IgD-negative memory B cell (primary cell): Measurements from ENCODE around the gene SERPINE2. TPM values are rescaled to one million over a fixed set of nuclear protein-coding genes. Genes with fewer than 3 reads are reported as not detected.
"Not testable (repeated sequence)": the region's sequence is repeated elsewhere in the genome, so short reads cannot be mapped to it uniquely, and the experiment has no call there.

Experiments
- H3K27ac Mint-ChIP-seq, 3 donors: one replicate each; pipeline ENCODE4 v1.8.0; 2020 to 2022; ENCODE audit warnings: mild to moderate bottlenecking in 3 of 3, mixed read lengths in 3 of 3, moderate library complexity in 1 of 3
- H3K27me3 Mint-ChIP-seq: one replicate; pipeline ENCODE4 v1.8.0; 2021; ENCODE audit warnings: mixed read lengths
- H3K36me3 Mint-ChIP-seq: one replicate; pipeline ENCODE4 v1.8.0; 2020; ENCODE audit warnings: mild to moderate bottlenecking, mixed read lengths
- H3K4me1 Mint-ChIP-seq, 3 donors: one replicate each; pipeline ENCODE4 v1.8.0; 2020 to 2022; ENCODE audit warnings: mixed read lengths in 3 of 3, mild to moderate bottlenecking in 1 of 3
- H3K4me3 Mint-ChIP-seq, 4 donors: one replicate each; pipeline ENCODE4 v1.8.0; 2020 to 2022; ENCODE audit warnings: mild to moderate bottlenecking in 4 of 4, mixed read lengths in 4 of 4, moderate library complexity in 3 of 4
- H3K9me3 Mint-ChIP-seq, 3 donors: one replicate each; pipeline ENCODE4 v1.8.0; 2020 to 2021; ENCODE audit warnings: mixed read lengths in 3 of 3, mild to moderate bottlenecking in 1 of 3
- polyA plus RNA-seq: library from polyadenylated mRNA; unstranded; fragments of 300-500 nt; fragmentation: Illumina TruSeq; gene quantifications from one replicate; pipeline ENCODE4 v1.2.3, GENCODE V29; 2021

Gene SERPINE2
- polyA plus RNA-seq, 1 donor from 2014 or later = 2.9 TPM

- peaks cover 1% of the 10 kb centered on the region for H3K27me3 Mint-ChIP-seq
- no peak overlapping the region for H3K4me3 Mint-ChIP-seq
- H3K36me3 Mint-ChIP-seq = no peaks in the 10 kb centered on the region
- no peaks in the 10 kb centered on the region for H3K9me3 Mint-ChIP-seq
- no peak overlapping the region for H3K27ac Mint-ChIP-seq
- peaks cover 0 to 3% (median 0%) of the 10 kb centered on the region in 3 donors for H3K4me1 Mint-ChIP-seq
Observed at GRCh38 chr2:224014336-224014735, 24.8 kb downstream of the SERPINE2 start.

DNA sequence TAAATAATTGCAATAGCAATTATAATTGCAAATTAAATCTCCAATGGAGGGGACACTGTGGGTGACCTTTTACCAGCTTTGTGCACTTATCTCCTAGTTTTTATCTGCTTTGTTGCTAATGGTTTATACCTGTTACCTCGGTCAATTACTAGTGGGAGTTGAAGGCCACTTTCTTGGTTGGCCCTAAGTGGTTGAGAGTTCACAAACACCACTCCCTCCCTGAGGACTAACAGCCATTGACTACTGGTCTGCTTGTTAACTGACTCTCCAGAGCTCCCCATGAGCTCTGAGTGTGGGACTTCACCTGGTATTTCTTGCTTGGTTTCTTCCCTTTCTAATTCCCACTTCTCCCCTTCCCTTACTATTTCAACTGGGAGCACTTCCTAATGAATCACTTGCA lies 27.2 kb downstream of the SERPINE2 start:
- H3K9me3 Mint-ChIP-seq = no peaks in the 10 kb centered on the region
- H3K27ac Mint-ChIP-seq = no peak overlapping the region
- peaks cover 1% of the 10 kb centered on the region for H3K27me3 Mint-ChIP-seq
- H3K4me1 Mint-ChIP-seq = peaks cover 0 to 3% (median 0%) of the 10 kb centered on the region in 3 donors
- no peak overlapping the region for H3K4me3 Mint-ChIP-seq
- H3K36me3 Mint-ChIP-seq = no peaks in the 10 kb centered on the region

GRCh38 chr2:224009605-224010315 lies 29.3 kb downstream of the SERPINE2 start:
- Mint-ChIP-seq H3K36me3 (no peaks in the 10 kb centered on the region), H3K4me1 (no peaks in the 10 kb centered on the region), H3K27me3 (peaks cover 1% of the 10 kb centered on the region), H3K4me3 (no peak overlapping the region), H3K27ac (no peak overlapping the region), H3K9me3 (no peaks in the 10 kb centered on the region)

GRCh38 chr2:224008702-224009261 lies 30.3 kb downstream of the SERPINE2 start:
- no peak overlapping the region for H3K4me3 Mint-ChIP-seq
- no peaks in the 10 kb centered on the region for H3K9me3 Mint-ChIP-seq
- no peaks in the 10 kb centered on the region for H3K36me3 Mint-ChIP-seq
- peaks cover 1% of the 10 kb centered on the region for H3K27me3 Mint-ChIP-seq
- no peaks in the 10 kb centered on the region for H3K4me1 Mint-ChIP-seq
- no peak overlapping the region for H3K27ac Mint-ChIP-seq

GRCh38 chr2:224004105-224004695 lies 34.9 kb downstream of the SERPINE2 start:
- no peaks in the 10 kb centered on the region for H3K9me3 Mint-ChIP-seq
- H3K27me3 Mint-ChIP-seq = no peaks in the 10 kb centered on the region
- no peaks in the 10 kb centered on the region for H3K4me1 Mint-ChIP-seq
- no peaks in the 10 kb centered on the region for H3K36me3 Mint-ChIP-seq
- H3K27ac Mint-ChIP-seq = no peak overlapping the region
- no peak overlapping the region for H3K4me3 Mint-ChIP-seq

DNA sequence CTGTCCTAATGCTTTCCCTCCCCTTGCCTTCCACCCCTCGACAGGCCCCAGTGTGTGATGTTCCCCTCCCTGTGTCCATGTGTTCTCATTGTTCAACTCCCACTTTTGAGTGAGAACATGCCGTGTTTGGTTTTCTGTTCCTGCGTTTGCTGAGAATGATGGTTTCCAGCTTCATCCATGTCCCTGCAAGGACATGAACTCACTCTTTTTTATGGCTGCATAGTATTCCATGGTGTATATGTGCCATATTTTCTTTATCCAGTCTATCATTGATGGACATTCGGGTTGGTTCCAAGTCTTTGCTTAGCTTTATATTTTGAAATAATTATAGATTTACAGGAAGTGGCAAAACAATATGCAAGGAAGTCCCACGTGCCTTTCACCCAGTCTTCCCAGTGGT lies 38.4 kb downstream of the SERPINE2 start:
- not testable (repeated sequence) for H3K4me1 Mint-ChIP-seq, H3K27ac Mint-ChIP-seq, H3K9me3 Mint-ChIP-seq, H3K27me3 Mint-ChIP-seq, H3K36me3 Mint-ChIP-seq, H3K4me3 Mint-ChIP-seq

- Mint-ChIP-seq H3K36me3 (no peaks in the 10 kb centered on the region), H3K27me3 (no peaks in the 10 kb centered on the region), H3K4me1 (no peaks in the 10 kb centered on the region), H3K27ac (peak overlapping the region in 1 of 3 donors; percentile 26), H3K4me3 (no peak overlapping the region), H3K9me3 (no peaks in the 10 kb centered on the region)
Observed at GRCh38 chr2:223999862-224000261, 39.2 kb downstream of the SERPINE2 start.

- H3K9me3 Mint-ChIP-seq = no peaks in the 10 kb centered on the region
- no peak overlapping the region for H3K27ac Mint-ChIP-seq
- no peaks in the 10 kb centered on the region for H3K4me1 Mint-ChIP-seq
- H3K4me3 Mint-ChIP-seq = peak overlapping the region in 1 of 4 donors; percentile 39
- no peaks in the 10 kb centered on the region for H3K36me3 Mint-ChIP-seq
- H3K27me3 Mint-ChIP-seq = no peaks in the 10 kb centered on the region
Observed at GRCh38 chr2:223998948-223999347, 40.1 kb downstream of the SERPINE2 start.

DNA sequence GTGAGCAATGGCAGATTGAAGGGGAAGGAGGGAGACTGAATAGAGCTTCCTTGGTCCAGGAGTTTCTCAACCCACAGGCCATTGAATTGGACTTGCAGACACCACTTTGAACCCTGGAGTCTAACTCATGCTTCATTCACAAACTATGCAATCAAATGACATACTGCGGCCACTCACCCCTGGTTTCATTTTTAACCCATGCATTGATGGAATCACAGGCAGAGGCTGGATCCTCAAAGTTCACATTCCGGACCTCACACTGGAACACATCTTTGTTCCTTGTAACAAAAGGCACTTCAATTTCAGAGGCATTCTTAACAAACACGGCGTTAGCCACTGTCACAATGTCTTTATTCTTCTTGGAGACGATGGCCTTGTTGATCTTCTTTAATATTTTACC lies 41.1 kb downstream of the SERPINE2 start:
- Mint-ChIP-seq H3K4me1 (no peaks in the 10 kb centered on the region), H3K27ac (no peak overlapping the region), H3K36me3 (no peaks in the 10 kb centered on the region), H3K4me3 (no peak overlapping the region), H3K9me3 (no peaks in the 10 kb centered on the region), H3K27me3 (no peaks in the 10 kb centered on the region)

GRCh38 chr2:223996391-223996790 lies 42.7 kb downstream of the SERPINE2 start:
- Mint-ChIP-seq H3K36me3 (no peaks in the 10 kb centered on the region), H3K4me1 (no peaks in the 10 kb centered on the region), H3K9me3 (peaks cover 0 to 2% (median 0%) of the 10 kb centered on the region in 3 donors), H3K27ac (no peak overlapping the region), H3K4me3 (no peak overlapping the region), H3K27me3 (no peaks in the 10 kb centered on the region)

DNA sequence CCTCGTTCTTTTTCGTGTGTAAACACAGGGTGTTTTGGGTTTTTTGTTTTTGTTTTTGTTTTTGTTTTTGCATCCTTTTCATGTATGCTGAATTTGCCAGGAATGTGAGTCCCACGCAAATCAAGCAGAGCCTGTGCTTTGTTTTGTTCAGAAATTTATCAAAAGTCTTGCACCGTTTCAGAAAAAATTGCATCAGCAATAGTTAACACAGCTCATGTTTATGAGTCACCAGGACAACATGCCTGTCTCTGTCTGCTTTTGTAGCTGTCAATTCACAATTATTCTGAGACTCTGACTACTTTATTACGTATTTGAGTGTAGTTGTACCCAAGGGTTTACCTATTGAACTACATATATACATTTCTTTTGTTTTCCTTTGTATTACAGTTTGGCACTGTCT lies 43.5 kb downstream of the SERPINE2 start:
- H3K36me3 Mint-ChIP-seq = no peaks in the 10 kb centered on the region
- no peak overlapping the region for H3K4me3 Mint-ChIP-seq
- peaks cover 0 to 2% (median 0%) of the 10 kb centered on the region in 3 donors for H3K9me3 Mint-ChIP-seq
- no peaks in the 10 kb centered on the region for H3K4me1 Mint-ChIP-seq
- H3K27ac Mint-ChIP-seq = no peak overlapping the region
- H3K27me3 Mint-ChIP-seq = no peaks in the 10 kb centered on the region

DNA sequence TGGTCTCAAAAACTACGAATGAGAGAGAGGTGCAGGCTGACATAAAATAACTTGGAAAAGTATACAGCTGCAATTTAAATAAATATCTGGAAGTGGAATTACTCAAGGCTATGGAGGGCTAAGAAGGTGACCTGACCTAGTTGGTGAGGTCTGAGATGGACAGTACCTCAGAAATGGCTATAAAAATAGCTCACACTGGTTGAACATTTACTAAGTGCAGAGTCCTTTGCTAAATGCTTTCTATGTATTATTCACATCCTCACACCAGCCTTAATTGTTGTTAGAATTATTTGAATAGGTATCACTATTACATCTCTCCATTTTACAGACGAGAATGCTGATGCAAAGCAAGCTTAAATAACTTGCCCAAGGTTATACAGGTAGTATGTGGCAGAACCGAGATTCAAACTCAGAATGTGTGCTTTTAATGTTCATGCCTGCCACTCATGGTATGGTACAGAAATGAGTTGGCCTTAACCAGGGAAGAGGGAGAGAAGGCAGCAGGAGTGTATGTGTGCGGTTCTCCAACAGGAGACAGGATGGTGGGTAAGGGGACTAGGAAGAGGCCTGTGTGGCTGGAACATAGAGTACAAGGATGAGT lies 44.4 kb downstream of the SERPINE2 start:
- Mint-ChIP-seq H3K27me3 (no peaks in the 10 kb centered on the region), H3K36me3 (no peaks in the 10 kb centered on the region), H3K4me1 (no peaks in the 10 kb centered on the region), H3K9me3 (peaks cover 0 to 2% (median 0%) of the 10 kb centered on the region in 3 donors), H3K27ac (no peak overlapping the region), H3K4me3 (no peak overlapping the region)

- Mint-ChIP-seq H3K27me3 (no peaks in the 10 kb centered on the region), H3K4me3 (no peak overlapping the region), H3K4me1 (peaks cover 0 to 2% (median 0%) of the 10 kb centered on the region in 3 donors), H3K36me3 (no peaks in the 10 kb centered on the region), H3K27ac (no peak overlapping the region), H3K9me3 (peaks cover 0 to 2% (median 0%) of the 10 kb centered on the region in 3 donors)
Observed at GRCh38 chr2:223993634-223994232, 45.4 kb downstream of the SERPINE2 start.

GRCh38 chr2:223991611-223992010 lies 47.5 kb downstream of the SERPINE2 start:
- Mint-ChIP-seq H3K36me3 (no peaks in the 10 kb centered on the region), H3K4me3 (no peak overlapping the region), H3K27me3 (no peaks in the 10 kb centered on the region)

GRCh38 chr2:223989856-223990232 lies 49.2 kb downstream of the SERPINE2 start:
- Mint-ChIP-seq H3K27me3 (peaks cover 4% of the 10 kb centered on the region), H3K27ac (peak overlapping the region in 1 of 3 donors; percentile 57), H3K9me3 (peaks cover 0 to 2% (median 0%) of the 10 kb centered on the region in 3 donors), H3K36me3 (no peaks in the 10 kb centered on the region), H3K4me3 (no peak overlapping the region), H3K4me1 (peaks cover 0 to 2% (median 0%) of the 10 kb centered on the region in 3 donors)

More at GRCh38 chr2:223991611-223992010, 47.5 kb downstream of the SERPINE2 start:
- Mint-ChIP-seq H3K9me3 (peaks cover 0 to 2% (median 0%) of the 10 kb centered on the region in 3 donors), H3K27ac (no peak overlapping the region), H3K4me1 (peaks cover 0 to 2% (median 0%) of the 10 kb centered on the region in 3 donors)
